ENCODE results near the gene SAP30L.

The SAP30L gene

DNA sequence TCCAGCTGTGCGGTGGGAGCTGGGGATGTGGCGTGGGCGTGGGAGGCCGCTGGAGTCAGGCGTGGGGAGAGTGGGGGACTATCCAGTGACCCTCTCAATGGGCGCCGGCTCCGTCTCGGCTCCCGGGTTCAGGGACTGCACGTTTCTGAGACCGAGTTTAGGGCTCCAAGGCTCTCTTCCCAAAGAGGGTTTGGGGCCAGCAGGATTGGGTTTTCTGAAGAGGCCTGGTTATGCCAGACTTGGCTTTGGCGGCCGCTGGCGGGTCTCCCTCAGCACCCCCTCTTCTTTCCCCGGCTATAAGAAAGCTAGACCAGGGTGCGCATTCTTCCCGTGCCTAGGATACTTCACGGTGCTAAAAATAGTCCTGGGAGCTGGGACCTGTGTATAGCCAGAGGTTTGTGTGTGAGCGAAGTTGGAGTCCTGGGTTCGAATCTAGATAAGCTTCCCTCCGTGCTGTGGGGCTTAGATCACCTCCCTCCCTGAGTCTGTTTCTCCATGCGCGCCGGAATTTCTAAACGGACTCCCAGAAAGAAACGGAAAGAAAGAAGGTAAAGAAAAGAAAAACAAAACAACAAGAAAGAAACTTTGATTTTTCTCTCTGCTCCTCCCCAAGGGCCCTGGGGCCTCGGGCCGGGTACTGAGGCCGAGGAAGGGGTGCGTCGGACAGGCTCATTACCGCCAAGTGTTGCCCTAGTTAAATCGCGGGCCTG lies 27.2 kb downstream of the SAP30L start:
- TF ChIP-seq, protein P1, sequence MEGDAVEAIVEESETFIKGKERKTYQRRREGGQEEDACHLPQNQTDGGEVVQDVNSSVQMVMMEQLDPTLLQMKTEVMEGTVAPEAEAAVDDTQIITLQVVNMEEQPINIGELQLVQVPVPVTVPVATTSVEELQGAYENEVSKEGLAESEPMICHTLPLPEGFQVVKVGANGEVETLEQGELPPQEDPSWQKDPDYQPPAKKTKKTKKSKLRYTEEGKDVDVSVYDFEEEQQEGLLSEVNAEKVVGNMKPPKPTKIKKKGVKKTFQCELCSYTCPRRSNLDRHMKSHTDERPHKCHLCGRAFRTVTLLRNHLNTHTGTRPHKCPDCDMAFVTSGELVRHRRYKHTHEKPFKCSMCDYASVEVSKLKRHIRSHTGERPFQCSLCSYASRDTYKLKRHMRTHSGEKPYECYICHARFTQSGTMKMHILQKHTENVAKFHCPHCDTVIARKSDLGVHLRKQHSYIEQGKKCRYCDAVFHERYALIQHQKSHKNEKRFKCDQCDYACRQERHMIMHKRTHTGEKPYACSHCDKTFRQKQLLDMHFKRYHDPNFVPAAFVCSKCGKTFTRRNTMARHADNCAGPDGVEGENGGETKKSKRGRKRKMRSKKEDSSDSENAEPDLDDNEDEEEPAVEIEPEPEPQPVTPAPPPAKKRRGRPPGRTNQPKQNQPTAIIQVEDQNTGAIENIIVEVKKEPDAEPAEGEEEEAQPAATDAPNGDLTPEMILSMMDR (IDR thresholded peaks at IDR 0.05; ENCODE audit: low read depth, low read length, missing control alignments) = no peak
- no peak overlapping the region for H3K27ac ChIP-seq
- DNase-seq = no peak
- H3K27me3 ChIP-seq (replicated peaks) = peaks cover 85% of the 10 kb centered on the region
- no peak overlapping the region for H3K4me3 ChIP-seq (ENCODE audit: low read depth, low read length)
- in situ Hi-C loops (cut with HindIII; ENCODE audit: low pct_ligation_motif_present, low sequenced_read_pairs) = no loop called here
- no peaks in the 10 kb centered on the region for H3K36me3 ChIP-seq (replicated peaks)

DNA sequence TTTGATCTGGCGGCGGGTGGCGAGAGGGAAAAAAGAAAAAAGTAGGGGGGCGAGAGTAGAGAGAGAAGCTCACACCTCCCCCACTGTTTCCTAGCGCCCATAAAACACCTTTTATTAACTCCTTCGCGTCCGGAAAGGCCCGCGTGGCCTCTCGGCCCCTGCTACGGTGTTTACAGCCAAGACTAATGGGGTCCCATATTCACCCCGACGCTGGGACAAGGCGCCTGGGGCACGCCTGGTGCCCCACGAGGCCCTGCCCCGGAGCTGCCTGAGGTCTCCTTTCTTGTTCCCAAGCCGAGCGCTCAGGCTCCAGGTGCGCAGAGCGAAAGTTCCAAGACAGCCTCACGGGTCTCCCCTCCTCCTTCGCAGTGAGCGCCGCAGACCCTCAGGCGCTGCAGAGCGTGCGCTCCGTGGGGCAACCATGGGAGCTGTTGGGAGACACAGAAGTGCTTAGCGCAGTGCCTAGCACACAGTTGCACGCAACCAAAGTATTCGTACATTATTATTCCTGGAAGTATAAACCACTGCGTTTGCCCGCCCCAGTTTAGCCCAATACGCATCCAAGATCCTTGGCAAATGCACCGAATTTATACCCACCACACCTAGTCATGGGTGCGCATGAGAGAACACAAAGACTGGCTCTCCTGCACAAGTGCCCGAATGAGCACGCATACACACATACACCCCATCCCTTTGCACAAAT lies 27.9 kb downstream of the SAP30L start:
- in situ Hi-C loops (cut with HindIII; ENCODE audit: low pct_ligation_motif_present, low sequenced_read_pairs) = no loop called here
- H3K4me3 ChIP-seq (ENCODE audit: low read depth, low read length) = no peak overlapping the region
- TF ChIP-seq, protein P1 (IDR thresholded peaks at IDR 0.05; ENCODE audit: low read depth, low read length, missing control alignments) = no peak
- peaks cover 91% of the 10 kb centered on the region for H3K27me3 ChIP-seq (replicated peaks)
- H3K27ac ChIP-seq = no peak overlapping the region
- DNase-seq = no peak
- H3K36me3 ChIP-seq (replicated peaks) = no peaks in the 10 kb centered on the region

- in situ Hi-C loops (cut with HindIII; ENCODE audit: low pct_ligation_motif_present, low sequenced_read_pairs) = loop anchor here (25.0 kb wide), 1 partner anchor 138 kb away; no protein-coding TSS in a partner anchor
- TF ChIP-seq, protein P1 (IDR thresholded peaks at IDR 0.05; ENCODE audit: low read depth, low read length, missing control alignments) = no peak
- peaks cover 97% of the 10 kb centered on the region for H3K27me3 ChIP-seq (replicated peaks)
- H3K27ac ChIP-seq = no peak overlapping the region
- DNase-seq = no peak
- H3K4me3 ChIP-seq (ENCODE audit: low read depth, low read length) = no peak overlapping the region
- no peaks in the 10 kb centered on the region for H3K36me3 ChIP-seq (replicated peaks)
These were observed 28.9 kb downstream of the SAP30L start for GRCh38 chr5:154474396-154475334.

DNA sequence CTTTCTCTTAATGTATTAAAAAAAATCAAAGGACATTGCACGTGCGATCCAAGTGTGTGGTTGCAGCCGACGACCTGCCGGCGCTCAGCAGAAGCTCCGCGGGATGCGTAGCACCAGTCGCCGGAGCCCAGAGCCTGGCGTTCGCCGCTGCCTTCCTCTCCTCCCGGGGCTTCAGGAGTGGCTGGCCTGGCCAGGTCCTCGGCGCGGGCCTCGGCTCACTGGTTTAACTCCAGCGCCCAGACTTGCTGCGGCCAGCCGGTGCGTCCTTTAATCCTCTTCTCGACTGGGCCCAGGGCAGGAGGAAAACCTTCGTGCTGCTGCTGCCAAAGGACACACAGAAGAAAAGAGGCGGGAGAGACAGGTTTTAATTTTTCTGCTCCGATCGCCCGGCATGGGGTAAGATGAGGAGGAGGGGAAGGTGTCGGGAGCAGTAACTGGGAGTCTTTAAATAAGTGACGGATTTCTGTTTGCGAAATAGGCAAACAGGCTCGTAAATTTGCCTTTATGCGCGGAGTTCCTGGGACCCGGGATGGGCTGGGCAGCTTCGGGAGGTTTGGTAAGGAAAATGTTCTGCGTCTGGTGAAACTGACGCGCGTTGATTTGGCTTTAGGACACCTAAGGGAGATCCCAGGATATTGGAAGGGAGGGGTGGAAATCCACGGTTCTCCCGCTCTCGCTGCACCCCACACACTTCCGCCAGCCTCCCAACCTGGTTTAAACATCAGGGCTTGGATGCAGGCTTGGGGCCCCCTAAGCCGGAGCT lies 30.0 kb downstream of the SAP30L start:
- TF ChIP-seq, protein P1 (IDR thresholded peaks at IDR 0.05; ENCODE audit: low read depth, low read length, missing control alignments) = no peak
- Histone ChIP-seq H3K4me3 (ENCODE audit: low read depth, low read length) (no peak overlapping the region), H3K27ac (no peak overlapping the region), H3K36me3 (replicated peaks) (no peaks in the 10 kb centered on the region), H3K27me3 (replicated peaks) (peaks cover 98% of the 10 kb centered on the region)
- in situ Hi-C loops (cut with HindIII; ENCODE audit: low pct_ligation_motif_present, low sequenced_read_pairs) = loop anchor here (25.0 kb wide), 1 partner anchor 137 kb away; no protein-coding TSS in a partner anchor
- no peak for DNase-seq

Measured in brain microvascular endothelial cell (primary cell).